ENCODE data around the gene POLN. TPM values are rescaled to one million over a fixed set of nuclear protein-coding genes. Genes with fewer than 3 reads are reported as not detected.

The POLN gene
- polyA plus RNA-seq, 1 experiment, result 1.5 TPM

DNA sequence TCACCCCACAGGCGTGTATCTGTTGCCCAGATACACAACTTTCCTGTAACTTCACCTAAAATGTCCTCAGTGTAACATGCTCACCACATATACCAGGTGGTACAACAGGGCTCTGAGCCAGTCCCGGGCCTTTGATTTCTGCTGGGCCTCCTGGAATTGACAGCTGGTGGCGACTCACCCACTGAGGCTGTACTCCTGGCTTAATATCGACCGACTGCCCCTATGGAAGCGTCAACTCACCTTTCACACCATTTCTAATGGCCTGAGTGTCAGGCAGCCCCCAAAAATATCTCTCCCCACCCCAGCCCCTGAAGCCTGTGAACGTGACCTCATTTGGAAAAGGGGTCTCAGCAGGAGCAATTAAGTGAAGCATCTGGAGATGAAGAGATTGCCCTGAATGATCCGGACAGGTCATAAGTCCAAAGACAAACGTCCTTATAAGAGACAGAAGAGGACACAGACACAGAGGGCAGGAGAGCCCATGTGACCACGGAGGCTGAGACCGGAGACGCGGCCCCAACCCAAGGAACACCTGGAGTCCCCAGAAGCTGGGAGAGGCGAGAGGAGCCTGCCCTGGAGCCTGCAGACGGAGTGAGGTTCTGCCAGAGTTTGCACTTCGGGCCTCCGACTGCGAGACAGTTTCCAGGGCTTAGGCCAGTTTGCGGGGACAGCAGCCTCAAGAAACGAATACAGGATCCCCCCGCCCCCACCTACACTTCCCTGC, 32.6 kb upstream of the POLN start:
- TF ChIP-seq, protein P1, sequence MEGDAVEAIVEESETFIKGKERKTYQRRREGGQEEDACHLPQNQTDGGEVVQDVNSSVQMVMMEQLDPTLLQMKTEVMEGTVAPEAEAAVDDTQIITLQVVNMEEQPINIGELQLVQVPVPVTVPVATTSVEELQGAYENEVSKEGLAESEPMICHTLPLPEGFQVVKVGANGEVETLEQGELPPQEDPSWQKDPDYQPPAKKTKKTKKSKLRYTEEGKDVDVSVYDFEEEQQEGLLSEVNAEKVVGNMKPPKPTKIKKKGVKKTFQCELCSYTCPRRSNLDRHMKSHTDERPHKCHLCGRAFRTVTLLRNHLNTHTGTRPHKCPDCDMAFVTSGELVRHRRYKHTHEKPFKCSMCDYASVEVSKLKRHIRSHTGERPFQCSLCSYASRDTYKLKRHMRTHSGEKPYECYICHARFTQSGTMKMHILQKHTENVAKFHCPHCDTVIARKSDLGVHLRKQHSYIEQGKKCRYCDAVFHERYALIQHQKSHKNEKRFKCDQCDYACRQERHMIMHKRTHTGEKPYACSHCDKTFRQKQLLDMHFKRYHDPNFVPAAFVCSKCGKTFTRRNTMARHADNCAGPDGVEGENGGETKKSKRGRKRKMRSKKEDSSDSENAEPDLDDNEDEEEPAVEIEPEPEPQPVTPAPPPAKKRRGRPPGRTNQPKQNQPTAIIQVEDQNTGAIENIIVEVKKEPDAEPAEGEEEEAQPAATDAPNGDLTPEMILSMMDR (IDR thresholded peaks at IDR 0.05; ENCODE audit: insufficient read depth, low read depth, low read length), result no peak
- Histone ChIP-seq H3K4me3 (ENCODE audit: low read depth, low read length) (no peak overlapping the region), H3K27me3 (ENCODE audit: control insufficient read depth, insufficient read depth, low read length) (no peaks in the 10 kb centered on the region), H3K36me3 (ENCODE audit: control insufficient read depth, insufficient read depth, low read length) (no peaks in the 10 kb centered on the region)
- POLR2A ChIA-PET, result no interaction called here
- no peak for DNase-seq (ENCODE audit: low read depth)
- CTCF ChIA-PET, result interaction anchor here (0.7 kb wide), 1 partner anchor 79 kb away, joined by 3 read pairs; no protein-coding TSS in a partner anchor

DNA sequence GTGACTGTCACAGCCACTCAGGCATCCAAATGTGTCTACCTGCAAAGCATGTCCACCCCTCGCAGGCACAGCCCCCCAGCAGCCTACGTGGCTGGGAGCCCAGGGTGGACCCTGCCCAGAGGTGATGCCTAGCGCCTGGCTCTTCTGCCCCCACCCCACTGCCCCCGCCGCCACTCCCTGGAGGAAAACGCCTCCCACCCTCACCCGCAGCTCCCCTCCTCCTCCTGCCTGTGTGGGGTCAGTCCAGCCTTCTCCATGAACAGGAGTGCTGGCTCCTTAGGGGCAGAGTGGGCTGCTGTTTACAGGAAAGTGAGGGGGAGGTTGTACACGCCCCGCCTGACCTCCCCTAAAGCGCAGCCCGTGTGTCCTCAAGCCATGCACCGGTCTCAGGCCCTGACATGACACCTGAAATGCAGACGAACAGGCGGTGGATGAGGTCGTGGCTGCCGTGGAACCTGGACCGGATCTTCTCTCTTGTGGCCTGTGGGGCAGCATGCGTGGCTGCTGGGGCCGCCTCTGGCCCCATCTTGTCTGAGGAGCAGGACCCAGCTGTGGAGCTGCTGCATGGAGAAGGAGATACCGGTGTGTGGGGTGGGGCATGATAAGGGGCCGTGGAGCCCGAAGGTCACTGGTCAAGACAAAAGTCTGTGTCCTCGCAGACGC, 31.9 kb upstream of the POLN start:
- POLR2A ChIA-PET, result no interaction called here
- no peak overlapping the region for H3K4me3 ChIP-seq (ENCODE audit: low read depth, low read length)
- no peaks in the 10 kb centered on the region for H3K36me3 ChIP-seq (ENCODE audit: control insufficient read depth, insufficient read depth, low read length)
- DNase-seq (ENCODE audit: low read depth), result no peak
- TF ChIP-seq, protein P1 (IDR thresholded peaks at IDR 0.05; ENCODE audit: insufficient read depth, low read depth, low read length), result no peak
- H3K27me3 ChIP-seq (ENCODE audit: control insufficient read depth, insufficient read depth, low read length), result no peaks in the 10 kb centered on the region
- CTCF ChIA-PET, result interaction anchor here (0.7 kb wide), 1 partner anchor 80 kb away, joined by 3 read pairs; no protein-coding TSS in a partner anchor

DNA sequence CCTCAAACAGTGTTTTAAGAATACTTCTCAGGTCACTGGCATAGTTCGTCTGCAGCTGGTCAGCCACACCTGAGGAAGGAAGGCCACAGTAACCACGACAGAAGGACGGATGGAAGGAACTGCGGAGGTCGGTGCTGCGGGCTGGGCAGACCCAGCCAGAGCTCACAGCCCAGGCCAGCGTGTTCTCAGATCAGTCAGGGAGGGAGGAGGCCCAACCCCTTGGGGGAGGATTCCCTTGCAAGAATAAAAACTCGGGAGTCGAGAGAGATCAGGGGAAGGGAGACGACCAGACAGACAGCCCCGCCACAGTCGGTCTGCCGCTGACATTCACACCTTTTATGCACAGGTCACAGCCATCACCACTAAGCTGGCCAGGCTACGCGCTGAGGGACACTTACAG, 31.3 kb upstream of the POLN start:
- Histone ChIP-seq H3K27me3 (ENCODE audit: control insufficient read depth, insufficient read depth, low read length) (no peaks in the 10 kb centered on the region), H3K4me3 (ENCODE audit: low read depth, low read length) (no peak overlapping the region), H3K36me3 (ENCODE audit: control insufficient read depth, insufficient read depth, low read length) (no peaks in the 10 kb centered on the region)
- TF ChIP-seq, protein P1 (IDR thresholded peaks at IDR 0.05; ENCODE audit: insufficient read depth, low read depth, low read length), result no peak
- CTCF ChIA-PET, result no interaction called here
- POLR2A ChIA-PET, result no interaction called here
- DNase-seq (ENCODE audit: low read depth), result no peak

DNA sequence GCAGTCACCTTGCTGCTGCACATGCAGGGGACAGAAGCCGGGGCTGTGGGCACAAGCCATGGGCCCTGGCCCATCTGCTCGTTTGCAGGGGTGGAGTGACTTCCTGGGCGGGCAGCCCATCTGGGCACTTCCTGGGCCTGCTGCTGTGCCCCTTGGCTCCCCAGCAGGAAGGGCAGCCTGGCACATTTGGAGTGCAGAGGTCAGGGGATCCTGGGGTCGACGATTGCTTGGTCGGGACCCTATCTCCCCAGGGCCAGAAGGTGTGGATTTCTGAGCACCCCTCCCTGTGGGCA, 30.9 kb upstream of the POLN start:
- Histone ChIP-seq H3K4me3 (ENCODE audit: low read depth, low read length) (no peak overlapping the region), H3K36me3 (ENCODE audit: control insufficient read depth, insufficient read depth, low read length) (no peaks in the 10 kb centered on the region), H3K27me3 (ENCODE audit: control insufficient read depth, insufficient read depth, low read length) (no peaks in the 10 kb centered on the region)
- TF ChIP-seq, protein P1 (IDR thresholded peaks at IDR 0.05; ENCODE audit: insufficient read depth, low read depth, low read length), result no peak
- CTCF ChIA-PET, result no interaction called here
- no peak for DNase-seq (ENCODE audit: low read depth)
- POLR2A ChIA-PET, result no interaction called here

DNA sequence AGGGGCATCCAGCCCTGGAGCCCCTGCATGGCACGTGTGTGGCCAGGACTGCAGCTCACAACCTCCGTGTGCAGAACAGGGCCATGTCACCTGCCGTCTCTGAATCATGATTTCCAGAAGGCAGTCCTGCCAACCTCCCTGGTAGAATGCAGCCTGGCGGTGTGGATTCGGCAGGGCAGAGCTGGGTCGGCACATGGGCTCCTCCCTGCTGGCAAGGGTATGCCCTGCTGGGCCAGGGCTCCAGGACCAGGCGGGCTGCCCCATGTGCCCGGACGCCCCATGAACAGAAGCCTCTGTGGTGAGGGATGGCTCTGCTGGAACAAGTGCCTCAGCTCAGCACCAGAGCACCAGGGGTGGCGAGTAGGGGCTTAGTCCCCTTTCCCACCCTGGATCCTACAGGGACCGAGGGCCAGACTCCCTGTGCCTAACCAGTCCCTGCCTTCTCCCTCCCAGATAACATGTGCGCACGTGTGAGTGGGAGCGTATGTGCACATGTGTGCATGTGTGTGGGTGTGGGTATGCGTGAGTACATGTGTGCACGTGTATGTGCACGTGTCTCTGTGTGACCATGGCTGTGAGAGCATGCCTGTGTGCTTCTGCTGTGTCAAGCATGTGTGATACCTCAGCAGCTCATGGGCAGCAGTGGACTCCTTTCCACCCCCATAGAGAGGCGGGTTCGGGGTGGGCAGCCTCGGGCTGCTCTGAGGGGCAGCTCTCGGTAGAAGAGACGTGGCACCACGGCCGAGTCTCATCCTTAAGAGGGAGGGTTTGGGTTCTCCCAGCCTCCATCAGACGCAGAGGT, 30.3 kb upstream of the POLN start:
- no peaks in the 10 kb centered on the region for H3K27me3 ChIP-seq (ENCODE audit: control insufficient read depth, insufficient read depth, low read length)
- TF ChIP-seq, protein P1 (IDR thresholded peaks at IDR 0.05; ENCODE audit: insufficient read depth, low read depth, low read length), result no peak
- no peak overlapping the region for H3K4me3 ChIP-seq (ENCODE audit: low read depth, low read length)
- no peaks in the 10 kb centered on the region for H3K36me3 ChIP-seq (ENCODE audit: control insufficient read depth, insufficient read depth, low read length)
- ChIA-PET CTCF (no interaction called here), POLR2A (no interaction called here)
- DNase-seq (ENCODE audit: low read depth), result no peak

Measured in BJ (cell line).